GM18907 (cell line): ENCODE measurements around the gene KCNS3.
"Not testable (repeated sequence)": the region's sequence is repeated elsewhere in the genome, so short reads cannot be mapped to it uniquely, and the experiment has no call there.

Source experiments
- ATAC-seq: cut with Tn5 transposase; IDR thresholded peaks from one replicate; pipeline ENCODE4 v1.9.1; 2021; ENCODE audit warnings: mild to moderate bottlenecking, moderate library complexity; ENCODE audit not compliant: unreplicated experiment

The KCNS3 gene

GRCh38 chr2:17940091-17940630 lies 61.7 kb downstream of the KCNS3 start:
- no peak for ATAC-seq

GRCh38 chr2:17943444-17943843 lies 65.0 kb downstream of the KCNS3 start:
- no peak for ATAC-seq

- ATAC-seq: no peak
Measured at GRCh38 chr2:17947113-17947512, 68.6 kb downstream of the KCNS3 start.

- ATAC-seq: no peak
Measured at GRCh38 chr2:17950006-17950405, 71.5 kb downstream of the KCNS3 start.

- ATAC-seq: no peak
Measured at GRCh38 chr2:17951563-17951962, 73.1 kb downstream of the KCNS3 start.

- no peak for ATAC-seq
Measured at GRCh38 chr2:17958466-17959092, 80.1 kb downstream of the KCNS3 start.

GRCh38 chr2:17959356-17959755 lies 80.9 kb downstream of the KCNS3 start:
- ATAC-seq: no peak

GRCh38 chr2:17959833-17960232 lies 81.4 kb downstream of the KCNS3 start:
- ATAC-seq: no peak

GRCh38 chr2:17960925-17961324 lies 82.5 kb downstream of the KCNS3 start:
- no peak for ATAC-seq

GRCh38 chr2:17961789-17962188 lies 83.3 kb downstream of the KCNS3 start:
- no peak for ATAC-seq

- no peak for ATAC-seq
Measured at GRCh38 chr2:17962876-17963275, 84.4 kb downstream of the KCNS3 start.

GRCh38 chr2:17963571-17963970 lies 85.1 kb downstream of the KCNS3 start:
- not testable (repeated sequence) for ATAC-seq

GRCh38 chr2:17965196-17965595 lies 86.7 kb downstream of the KCNS3 start:
- ATAC-seq: no peak

GRCh38 chr2:17966798-17967197 lies 88.3 kb downstream of the KCNS3 start:
- ATAC-seq: peak; percentile 69

GRCh38 chr2:17969661-17970060 lies 91.2 kb downstream of the KCNS3 start:
- ATAC-seq: no peak

- ATAC-seq: no peak
Measured at GRCh38 chr2:17971531-17972125, 93.2 kb downstream of the KCNS3 start.

- ATAC-seq: no peak
Measured at GRCh38 chr2:17972991-17973390, 94.5 kb downstream of the KCNS3 start.

- ATAC-seq: no peak
Measured at GRCh38 chr2:17975401-17975800, 96.9 kb downstream of the KCNS3 start.

- ATAC-seq: no peak
Measured at GRCh38 chr2:17976871-17977746, 98.6 kb downstream of the KCNS3 start.

- ATAC-seq: no peak
Measured at GRCh38 chr2:17979707-17980106, 101.2 kb downstream of the KCNS3 start.

GRCh38 chr2:17981936-17982335 lies 103.5 kb downstream of the KCNS3 start:
- ATAC-seq: no peak
